Activated T-helper 9 cell treated with anti-CD3 and anti-CD28 coated beads, Interleukin-2, amount 50 U/mL, for 16 hours (primary cell): ENCODE data around the gene LANCL2.
"Not testable (repeated sequence)": the region's sequence is repeated elsewhere in the genome, so short reads cannot be mapped to it uniquely, and the experiment has no call there.

ENCODE experiments used
- DNase-seq: peaks from one replicate; pipeline ENCODE4 v3.0.0-alpha.2; 2020; ENCODE audit warnings: low read depth

Gene LANCL2

GRCh38 chr7:55405856-55406541 is 40.9 kb downstream of the LANCL2 start:
- no peak for DNase-seq

DNA sequence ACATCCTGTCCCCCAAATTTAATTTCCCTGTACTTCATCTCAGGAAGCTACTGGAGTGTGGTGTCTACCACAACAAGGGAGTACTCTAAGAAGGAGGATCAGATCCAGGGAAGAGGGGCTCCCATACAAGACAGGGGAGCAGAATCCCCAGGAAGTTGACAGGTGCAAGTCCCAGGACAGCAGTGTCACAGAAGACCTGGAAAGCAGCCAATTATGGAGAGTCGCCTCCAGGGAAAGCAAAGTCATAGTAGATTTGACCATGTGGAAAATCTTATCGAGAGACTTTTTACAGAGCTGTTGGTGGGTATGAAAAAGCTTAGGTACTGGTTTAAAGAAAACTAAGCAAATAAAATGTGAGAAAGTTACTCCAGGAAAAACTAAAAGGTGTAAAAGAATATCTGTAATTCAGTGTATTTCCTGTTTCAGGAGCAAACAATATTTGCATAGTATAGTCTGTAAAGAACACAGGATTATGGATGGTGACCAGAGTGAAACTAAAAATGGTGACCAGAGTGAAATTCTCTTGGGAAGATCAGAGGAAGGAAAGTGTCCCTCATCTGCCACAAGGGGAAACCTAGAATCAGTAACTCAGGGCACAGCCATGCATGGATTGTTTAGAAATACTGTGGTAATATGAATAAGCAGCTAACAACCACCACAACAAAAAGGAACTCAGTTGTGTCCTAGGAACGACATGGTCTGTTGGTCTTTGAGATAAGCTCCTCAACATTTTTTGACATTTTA is 44.5 kb downstream of the LANCL2 start:
- DNase-seq = no peak

DNA sequence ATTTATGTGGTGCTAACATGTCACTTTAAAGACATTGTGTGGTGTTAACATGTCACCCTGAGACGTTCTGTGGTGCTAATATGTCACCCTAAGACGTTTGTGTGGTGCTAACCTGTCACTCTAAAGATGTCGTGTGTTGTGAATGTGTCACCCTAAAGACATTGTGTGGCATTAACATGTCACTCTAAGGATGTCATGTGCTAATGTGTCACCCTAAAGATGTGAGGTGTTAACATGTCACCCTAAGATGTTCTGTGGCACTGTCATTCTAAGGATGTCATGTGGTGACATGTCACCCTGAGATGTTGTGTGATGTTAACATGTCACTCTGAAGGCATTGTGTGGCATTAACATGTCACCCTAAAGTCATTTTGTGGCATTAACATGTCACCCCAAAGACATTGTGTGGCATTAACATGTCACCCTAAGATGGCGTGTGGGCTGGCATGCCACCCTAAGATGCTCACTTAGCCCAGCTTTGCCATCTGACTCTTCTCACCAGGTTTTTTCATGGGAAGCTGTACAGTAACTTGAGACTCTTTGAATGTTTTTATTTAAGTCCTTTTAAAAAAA is 45.6 kb downstream of the LANCL2 start:
- DNase-seq = no peak

DNA sequence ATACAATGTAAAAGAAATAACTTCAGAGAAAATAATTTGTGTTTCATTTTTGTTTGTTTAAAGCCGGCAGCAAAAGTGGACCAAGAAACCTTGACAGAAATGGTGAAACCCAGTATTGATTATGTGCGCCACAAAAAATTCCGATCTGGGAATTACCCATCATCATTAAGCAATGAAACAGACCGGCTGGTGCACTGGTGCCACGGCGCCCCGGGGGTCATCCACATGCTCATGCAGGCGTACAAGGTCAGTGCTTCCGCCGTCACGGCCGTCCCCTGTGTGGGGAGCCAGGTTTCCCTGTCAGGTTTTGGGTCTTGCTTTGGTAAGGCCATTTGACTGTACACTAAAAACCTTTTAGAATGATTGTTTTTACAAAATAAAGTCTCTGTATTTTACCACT is 46.7 kb downstream of the LANCL2 start:
- DNase-seq = no peak

DNA sequence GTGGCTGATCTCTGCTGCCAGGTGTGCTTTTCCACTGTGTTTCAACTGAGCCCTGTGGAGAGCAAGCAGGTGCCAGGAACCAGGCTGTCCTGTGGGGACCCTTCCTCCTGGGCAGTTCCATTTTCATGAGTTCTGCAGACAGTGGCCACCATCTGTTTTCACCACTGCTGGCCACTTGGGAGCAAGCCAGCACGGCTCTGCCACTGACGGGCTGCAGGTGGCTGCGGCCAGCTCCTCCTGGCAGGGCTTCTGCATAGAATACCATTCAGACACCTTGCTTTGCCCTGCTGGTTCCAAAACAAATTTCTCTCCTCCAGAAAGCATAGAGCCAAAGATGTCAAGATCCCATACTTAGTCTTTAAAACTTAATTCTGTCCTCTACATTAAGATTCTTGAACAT is 48.3 kb downstream of the LANCL2 start:
- DNase-seq = no peak

- DNase-seq = peak; percentile 68
These were observed 50.1 kb downstream of the LANCL2 start for GRCh38 chr7:55415173-55415778.

DNA sequence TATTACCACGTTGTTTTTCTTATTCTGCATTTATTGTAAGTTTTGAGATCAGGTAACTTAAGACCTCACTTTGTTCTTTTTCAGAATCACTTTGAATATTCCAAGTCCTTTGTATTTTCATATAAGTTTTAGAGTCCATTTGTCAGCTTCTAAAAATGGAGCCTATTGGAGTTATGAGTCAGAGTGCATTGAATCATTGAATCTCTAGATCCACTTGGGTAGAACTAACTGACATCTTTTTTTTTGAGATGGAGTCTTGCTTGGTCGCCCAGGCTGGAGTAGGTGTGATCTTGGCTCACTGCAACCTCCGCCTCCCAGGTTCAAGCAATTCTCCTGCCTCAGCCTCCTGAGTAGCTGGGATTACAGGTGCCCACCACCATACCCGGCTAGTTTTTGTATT is 52.3 kb downstream of the LANCL2 start:
- not testable (repeated sequence) for DNase-seq

DNA sequence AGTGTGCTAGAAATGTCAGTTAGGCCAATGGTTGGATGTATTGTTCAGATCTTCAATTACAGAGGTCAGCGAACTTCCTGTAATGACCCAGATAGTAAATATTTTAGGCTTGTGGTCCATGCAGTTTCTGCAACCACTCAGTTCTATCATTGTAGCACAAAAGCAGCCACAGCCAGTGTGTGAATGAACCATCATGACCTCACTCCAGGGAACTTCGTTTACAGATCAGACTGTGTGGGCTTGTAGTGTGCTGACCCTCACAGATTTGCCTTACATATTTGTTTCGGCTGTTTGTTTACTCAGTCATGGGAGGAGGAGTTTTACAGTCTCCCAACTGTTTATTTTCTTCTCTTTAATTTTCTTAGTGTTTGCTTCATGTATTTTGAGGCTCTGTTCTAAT is 55.4 kb downstream of the LANCL2 start:
- DNase-seq = no peak

DNA sequence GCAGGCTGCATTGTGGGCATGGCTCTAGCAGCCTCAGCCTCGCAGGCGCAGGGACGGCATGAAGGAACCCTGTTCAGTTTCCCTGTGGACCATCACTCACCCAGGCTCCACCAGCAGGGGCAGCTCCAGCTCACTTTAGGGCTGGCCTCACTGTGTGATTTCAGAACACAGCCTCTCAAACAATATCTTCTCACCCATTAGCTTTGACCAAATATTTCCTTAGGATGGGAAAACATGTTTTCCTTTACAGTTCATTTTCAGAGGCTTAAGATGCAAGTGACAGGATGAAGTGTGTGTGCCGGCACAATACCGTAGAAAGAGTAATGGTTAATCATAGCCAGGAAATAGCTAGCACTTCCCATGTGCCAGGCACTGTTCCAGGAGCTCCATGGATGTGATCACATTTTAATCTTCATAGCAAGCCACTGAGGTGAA is 58.2 kb downstream of the LANCL2 start:
- DNase-seq = no peak

DNA sequence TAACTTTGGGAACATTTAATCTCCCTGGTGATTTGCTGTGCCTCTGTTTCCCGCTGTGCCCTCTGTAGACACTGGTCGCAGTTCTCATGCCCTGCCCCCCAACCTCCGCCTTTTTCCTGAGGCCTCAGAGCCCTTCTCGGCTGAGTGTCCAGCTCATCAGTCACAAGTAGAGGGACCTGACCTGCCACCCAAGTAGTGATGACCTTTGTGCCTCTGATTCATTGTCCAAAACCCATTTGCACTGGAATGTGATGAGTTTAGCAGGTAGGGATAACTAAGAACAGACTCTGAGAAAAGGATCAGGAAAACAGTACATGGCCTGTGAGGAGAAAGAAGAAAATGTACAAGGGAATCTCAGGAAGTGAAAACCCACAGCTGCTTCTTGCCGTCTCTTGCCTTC is 58.8 kb downstream of the LANCL2 start:
- DNase-seq = no peak

DNA sequence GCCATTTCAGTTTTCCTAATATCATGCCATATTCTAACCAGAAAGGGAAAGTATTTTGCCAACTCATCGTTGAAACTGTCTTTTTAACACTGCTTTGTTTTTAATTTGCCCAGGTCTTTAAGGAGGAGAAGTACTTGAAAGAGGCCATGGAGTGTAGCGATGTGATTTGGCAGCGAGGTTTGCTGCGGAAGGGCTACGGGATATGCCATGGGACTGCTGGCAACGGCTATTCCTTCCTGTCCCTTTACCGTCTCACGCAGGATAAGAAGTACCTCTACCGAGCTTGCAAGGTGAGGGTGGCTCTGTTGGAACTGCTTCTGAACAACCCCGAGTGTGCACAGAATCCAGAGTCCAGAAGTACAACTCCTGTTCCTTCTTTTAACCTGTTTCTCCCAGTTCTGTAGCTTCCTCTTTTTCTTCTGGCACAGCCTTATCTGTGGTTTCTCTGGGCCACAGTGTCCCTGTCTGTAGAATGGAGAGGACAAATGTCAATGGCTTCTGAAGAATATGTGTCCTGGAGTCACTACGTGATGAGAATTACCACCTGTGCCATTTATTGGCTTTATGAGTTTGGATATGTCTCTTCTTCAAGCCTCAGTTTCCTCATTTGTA is 60.1 kb downstream of the LANCL2 start:
- no peak for DNase-seq

GRCh38 chr7:55426676-55427075 is 61.5 kb downstream of the LANCL2 start:
- no peak for DNase-seq

DNA sequence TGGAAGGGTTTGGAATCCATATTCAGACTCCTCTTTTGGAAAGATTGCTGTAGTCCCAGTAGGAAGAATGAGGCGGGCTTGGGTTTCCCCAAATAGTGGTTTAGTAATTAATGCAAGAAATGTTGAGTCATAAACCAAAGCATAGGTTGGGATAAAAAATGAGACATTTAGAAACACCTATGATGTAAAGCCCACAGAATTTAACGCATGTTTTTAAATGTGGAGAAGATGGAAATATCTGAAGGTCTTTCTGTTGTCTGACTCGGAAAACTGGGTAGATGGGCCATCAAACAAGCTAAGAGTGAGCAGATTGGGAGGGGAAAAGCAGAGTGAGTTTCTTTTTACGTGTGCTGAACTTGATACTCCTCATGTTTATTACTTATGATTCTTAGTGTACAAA is 62.2 kb downstream of the LANCL2 start:
- DNase-seq = no peak

DNA sequence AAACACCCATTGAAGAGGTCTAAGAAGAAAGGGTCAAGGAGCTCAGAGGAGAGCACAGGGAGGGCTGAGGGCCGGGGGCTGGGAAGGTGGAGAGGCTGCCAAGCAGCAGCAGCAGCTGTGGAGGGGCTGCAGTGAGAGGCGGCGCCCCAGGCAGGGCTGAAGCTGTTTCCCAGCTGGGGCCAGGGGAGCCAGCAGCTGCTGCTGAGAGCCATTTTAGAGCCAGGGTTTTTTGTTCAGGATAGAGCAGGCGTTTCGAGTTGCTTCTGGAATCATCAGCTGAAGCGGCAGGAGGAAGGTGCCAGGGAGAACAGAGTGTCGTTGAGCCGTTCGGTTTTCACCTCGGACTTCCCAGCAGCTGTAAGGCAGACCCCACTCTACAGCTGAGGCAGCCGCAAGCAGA is 62.7 kb downstream of the LANCL2 start:
- no peak for DNase-seq

DNA sequence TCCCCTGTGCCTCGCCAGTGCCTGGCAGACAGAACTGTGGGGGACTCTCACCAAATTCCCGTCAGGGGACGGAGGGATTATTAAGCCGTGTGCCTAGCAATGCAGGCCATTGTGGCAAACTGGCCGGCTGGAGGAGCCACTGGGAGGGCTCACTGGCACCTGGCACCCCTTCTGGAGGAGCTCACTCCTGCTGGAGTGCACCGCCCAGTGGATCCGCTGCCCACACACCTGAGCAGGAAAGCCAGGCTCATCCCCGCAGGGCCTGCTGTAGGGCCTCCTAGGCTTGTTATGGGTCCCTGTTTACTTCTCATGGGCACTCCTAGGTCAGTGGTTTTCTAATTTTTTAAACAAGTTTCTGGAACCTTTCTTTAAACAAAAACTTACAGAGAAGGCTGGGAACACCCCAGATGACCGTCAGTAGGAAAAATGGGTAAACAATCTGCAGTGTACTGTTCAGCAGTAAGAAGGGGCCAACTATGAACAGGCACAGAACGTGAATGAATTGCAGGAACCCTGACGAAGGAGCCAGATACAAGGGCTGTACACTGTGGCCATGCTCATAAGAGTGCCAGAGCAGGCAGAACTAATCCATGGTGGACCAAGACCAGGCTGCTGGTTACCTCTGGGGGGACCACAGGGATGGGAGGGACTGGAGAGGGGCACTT is 64.8 kb downstream of the LANCL2 start:
- no peak for DNase-seq

DNA sequence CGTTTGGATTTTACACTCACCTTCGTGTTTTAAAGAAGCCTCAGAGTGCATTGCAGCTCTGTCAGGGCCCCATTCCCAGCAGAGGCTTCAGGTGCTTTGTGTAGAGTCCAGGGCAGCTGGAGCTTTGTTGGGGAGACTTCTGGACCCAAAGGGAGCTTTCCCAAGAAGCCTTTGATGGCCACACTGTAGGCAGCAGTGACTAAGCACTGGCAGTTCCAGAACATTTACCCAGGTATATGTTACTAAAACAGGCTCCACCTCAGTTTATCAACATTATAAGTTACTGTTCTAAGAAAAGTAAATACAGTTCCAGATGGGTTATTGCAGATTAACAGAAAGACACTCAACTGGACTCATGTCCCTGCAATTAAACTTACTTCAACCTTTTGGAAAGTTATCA is 66.8 kb downstream of the LANCL2 start:
- no peak for DNase-seq

DNA sequence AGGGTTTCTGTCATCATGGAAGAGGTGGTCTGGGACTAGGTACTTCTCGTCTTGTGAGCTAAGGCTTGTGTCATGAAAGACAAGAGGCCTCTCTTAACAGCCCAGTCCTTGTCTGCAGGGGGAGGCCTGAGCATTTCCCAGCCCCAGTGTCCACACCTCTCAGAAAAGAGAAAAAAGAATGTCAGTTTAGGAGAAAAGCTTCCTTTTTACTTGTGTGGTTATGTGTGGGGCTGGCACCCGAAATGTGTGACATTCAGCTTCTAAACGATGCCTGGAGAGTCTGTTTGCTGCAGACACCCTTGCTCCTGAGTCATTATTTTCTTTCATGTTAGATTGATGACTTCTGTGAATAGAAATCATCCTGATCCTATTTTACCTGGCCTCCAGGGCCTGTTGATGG is 67.4 kb downstream of the LANCL2 start:
- no peak for DNase-seq

DNA sequence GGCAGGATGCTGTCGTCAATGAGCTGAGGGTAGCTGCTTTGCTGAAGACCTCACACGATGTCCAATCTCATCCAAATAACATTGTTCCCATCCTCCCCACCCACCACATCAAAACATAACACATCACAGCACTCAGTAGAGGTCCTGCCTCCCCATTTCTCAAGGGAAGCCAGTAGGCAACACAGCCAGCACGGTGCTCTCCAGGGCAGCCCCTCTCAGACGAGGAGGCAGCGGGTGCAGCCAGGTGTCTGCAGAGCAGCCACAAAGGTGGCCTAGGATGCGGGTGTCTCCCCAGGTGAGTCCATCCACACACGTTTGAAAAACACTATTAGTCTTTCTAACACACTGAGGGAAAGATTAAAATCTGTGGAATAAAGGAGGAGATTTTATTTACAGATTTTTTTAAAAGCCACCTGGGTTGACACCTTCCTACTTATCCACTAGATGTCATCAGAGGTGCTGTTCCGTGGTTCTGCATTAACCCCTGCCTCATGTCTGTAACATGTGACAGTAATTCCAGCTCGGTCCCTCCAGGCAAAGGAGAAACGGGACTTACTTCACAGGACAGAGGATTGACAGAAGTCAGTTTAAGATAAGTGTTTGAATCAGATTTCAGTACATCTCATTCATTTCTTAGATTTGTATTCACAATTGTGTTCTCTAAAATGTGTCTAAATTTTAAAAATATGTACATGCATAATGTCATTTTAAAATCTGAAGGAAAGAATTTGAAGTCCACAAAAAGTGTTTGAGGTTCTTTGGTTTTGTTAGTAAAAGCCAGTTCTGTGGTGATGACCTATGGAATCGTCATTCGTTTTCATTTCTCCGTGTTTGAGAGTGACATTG is 68.0 kb downstream of the LANCL2 start:
- DNase-seq = no peak

DNA sequence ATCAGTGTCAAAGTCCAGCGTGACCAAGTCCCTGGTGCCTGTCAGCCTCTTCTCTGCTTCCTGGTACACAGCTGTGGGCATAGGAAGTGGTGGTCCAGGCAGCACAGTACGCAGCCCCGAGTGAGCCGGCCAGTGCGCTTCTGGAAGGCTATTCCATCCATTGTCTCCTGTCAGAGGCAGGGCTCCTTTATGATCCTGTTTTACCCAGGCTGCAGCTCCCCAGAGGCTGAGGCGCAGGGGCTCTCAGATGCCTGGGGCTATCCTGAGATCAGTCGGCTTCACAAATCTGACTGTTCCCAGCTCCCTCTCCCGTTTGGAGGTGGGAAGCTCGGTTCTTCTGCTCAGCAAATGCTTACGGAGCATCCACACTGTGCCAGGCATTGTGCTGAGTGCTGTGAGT is 70.3 kb downstream of the LANCL2 start:
- no peak for DNase-seq

- DNase-seq = no peak
These were observed 71.3 kb downstream of the LANCL2 start for GRCh38 chr7:55436457-55436856.

DNA sequence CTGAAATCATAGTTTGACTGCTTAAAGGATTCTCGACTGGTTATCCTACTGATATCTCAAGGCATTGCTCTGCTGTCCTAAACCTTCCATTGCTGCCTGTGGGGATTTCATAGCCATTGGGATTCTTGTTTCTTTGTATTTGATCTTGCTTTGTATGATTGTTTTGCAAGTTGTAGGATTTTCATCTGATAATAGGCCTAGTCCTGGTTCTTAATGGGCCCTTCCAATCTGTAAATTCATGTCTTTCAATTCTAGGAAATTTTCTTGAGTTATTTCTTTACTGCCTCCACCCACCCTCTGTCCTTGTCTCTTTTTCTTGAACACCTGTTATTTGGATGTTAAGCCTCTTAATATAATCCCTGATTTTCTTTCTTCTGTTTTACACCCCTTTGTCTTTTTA is 72.2 kb downstream of the LANCL2 start:
- DNase-seq = no peak
